Suprapubic skin (tissue), 4 donors: ENCODE measurements around the gene BRD9.

Experiments
- CTCF ChIP-seq, 2 donors: fragments of 200-600 bp in 1 of 2; fragments of 450-650 bp in 1 of 2; sonication (generic) in 1 of 2; IDR thresholded peaks; one replicate each; pipeline ENCODE4 v1.5.1; 2016 to 2019; ENCODE audit warnings: antibody characterized with exemption in 2 of 2, mild to moderate bottlenecking in 1 of 2, moderate library complexity in 1 of 2
- EP300 ChIP-seq: sonication (generic); formaldehyde crosslinking; IDR thresholded peaks from one replicate; pipeline ENCODE4 v1.6.1; 2017; ENCODE audit warnings: antibody characterized with exemption
- POLR2A ChIP-seq, 2 donors: fragments of 450-650 bp; IDR thresholded peaks; one replicate each; pipeline ENCODE4 v1.6.1; 2017; ENCODE audit warnings: antibody characterized with exemption in 2 of 2, mild to moderate bottlenecking in 2 of 2, moderate library complexity in 2 of 2
- POLR2AphosphoS5 ChIP-seq, 3 donors: sonication (generic); formaldehyde crosslinking; IDR thresholded peaks; one replicate each; pipeline ENCODE4 v1.6.1; 2017; ENCODE audit warnings: antibody characterized with exemption in 3 of 3

GRCh38 chr5:883475-884181, 9.0 kb downstream of the BRD9 start:
- TF ChIP-seq CTCF (IDR thresholded peaks at IDR 0.05): no peak
- no peak for TF ChIP-seq POLR2AphosphoS5 (IDR thresholded peaks at IDR 0.05)
- TF ChIP-seq EP300: no peak
- TF ChIP-seq POLR2A (IDR thresholded peaks at IDR 0.05): no peak
